ENCODE results near the gene WDR27.
"Not testable (repeated sequence)": the region's sequence is repeated elsewhere in the genome, so short reads cannot be mapped to it uniquely, and the experiment has no call there.

Gene WDR27

GRCh38 chr6:169639653-169640278 lies 62.1 kb downstream of the WDR27 start:
- no peak for DNase-seq (ENCODE audit: low read depth)

GRCh38 chr6:169638915-169639314 lies 62.9 kb downstream of the WDR27 start:
- no peak for DNase-seq (ENCODE audit: low read depth)

DNA sequence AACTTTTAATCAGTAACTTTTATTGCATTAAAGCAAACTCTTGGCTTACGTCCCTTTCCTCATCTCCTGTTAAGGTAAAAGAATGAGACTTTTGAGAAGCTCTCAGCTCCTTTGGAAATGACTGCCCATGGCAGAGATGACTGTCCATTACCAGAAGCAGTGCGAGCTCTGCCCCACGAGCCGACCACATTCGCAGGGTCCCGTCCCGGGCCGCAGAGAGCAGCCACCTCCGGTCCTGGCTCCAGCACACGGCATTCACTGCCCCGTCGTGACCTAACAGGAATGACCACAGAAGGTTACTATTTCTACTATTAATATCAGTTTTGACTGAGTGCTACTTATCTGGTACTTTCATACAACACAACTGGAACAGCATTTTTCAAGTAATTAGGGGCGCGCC lies 63.4 kb downstream of the WDR27 start:
- no peak for DNase-seq (ENCODE audit: low read depth)

- DNase-seq (ENCODE audit: low read depth), result no peak
These were observed 66.5 kb downstream of the WDR27 start for GRCh38 chr6:169635345-169635744.

DNA sequence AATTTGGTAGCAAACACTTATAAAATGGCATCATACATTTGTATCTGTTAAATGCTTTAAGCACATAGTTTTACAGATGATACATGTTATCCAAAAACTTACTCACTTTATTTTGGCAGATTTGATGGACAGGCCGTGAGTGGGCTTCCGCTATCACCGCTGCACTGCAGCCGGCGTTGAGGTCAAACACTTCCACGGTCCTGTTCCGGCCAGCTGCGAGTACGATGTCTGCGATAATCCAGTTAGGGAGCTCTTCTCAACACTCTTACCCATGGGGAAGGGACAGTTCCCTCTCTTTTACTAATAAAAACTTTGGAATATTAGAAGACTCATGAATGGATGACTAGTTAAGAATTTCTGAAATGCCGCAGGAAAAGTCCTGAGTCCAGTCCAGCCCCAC lies 69.0 kb downstream of the WDR27 start:
- no peak for DNase-seq (ENCODE audit: low read depth)

DNA sequence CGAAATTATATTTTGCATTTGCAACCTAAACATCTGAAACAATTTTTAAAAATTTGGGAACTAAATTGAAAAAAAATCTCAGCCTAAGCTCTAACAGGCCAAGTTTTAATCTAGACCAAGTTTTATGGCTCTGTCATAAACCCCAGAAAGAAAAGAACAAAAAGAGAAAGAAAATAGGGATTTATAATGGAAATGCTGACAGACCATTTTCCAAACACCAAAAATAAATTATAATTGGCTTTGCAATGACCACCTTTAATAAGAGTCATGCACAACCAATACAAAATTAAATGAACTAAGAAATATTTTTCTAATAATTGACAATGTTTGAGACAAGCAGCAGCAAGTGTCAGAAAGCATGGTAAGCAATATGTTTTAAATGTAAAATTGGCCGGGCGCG lies 72.6 kb downstream of the WDR27 start:
- no peak for DNase-seq (ENCODE audit: low read depth)

DNA sequence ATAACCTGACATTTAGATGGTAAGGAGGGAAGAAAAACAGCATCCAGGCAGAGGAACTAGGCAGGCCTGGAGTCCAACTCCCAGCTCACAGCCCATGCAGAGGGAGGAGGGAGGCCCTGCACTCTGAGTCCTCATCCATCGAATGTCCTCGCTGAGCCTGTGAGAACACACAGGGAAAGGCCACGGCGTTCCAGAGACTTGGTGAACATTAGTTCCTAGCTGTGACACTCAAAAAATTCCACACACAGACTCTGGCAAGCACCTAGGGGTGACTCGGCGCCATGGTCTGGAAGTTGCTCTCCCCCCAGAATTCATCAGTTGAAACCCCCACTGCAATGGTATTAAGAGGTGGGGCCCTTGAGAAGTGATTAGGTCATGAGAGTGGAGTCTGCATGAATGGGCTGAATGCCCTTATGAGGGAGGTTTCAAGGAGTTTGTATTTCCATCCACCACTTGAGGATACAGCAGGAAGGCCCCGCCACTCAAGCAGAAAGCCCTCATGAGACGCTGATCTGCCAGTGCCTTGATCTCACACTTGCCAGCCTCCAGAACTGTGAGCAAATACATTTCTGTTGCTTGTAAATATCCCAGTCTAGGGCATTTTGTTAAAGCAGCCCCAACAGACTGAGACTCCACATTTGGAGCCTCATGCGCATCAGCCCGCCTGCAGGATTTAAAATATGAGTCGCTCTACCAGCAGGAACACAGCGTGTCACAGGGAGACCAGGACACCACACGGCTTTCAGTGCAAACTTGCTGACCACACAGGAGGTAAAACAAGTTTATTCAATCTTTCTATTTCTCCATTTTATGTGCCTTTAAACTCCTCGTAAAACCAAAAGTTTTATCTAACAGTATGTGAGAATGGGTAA lies 73.9 kb downstream of the WDR27 start:
- no peak for DNase-seq (ENCODE audit: low read depth)

GRCh38 chr6:169626649-169627048 lies 75.2 kb downstream of the WDR27 start:
- DNase-seq (ENCODE audit: low read depth), result no peak

DNA sequence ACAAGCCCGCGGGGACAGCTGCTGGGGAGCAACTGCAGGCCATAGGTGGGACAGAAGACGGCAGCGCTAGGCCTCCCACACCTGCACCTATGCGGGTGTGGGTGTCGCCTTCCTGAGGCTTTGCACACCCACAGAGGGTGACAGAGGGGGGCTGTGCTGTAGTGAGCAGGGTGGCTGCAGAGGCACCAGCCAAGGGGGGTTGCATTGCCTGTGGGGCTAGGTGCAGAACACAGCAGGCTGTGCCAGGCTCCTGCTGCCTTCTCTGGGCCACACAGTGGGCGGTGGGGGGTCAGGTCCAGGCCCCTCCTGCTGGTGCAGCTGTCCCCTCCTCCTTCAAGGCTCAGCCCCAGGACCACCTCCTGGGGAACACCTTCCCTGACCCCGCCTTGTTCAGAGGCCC lies 75.7 kb downstream of the WDR27 start:
- DNase-seq (ENCODE audit: low read depth), result no peak

DNA sequence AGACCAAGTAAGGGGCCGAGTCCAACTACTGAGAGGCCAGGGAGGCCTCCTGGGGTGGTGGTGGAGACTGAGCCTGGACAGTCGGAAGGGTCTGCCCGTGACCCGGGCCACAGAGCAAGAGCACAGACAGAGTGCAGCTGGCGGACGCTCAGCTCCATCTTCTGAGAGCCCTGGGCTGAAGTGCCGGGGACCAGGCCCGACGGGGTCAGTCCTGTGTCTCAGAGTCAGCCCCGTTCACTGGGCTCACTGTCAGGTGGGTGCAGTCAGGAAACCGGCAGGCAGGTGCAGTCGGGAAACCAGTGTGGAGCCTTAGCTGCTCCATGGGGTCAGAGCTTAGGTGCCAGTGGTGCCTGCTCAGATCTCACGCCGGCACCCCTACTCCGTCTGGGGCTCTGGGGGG lies 76.5 kb downstream of the WDR27 start:
- DNase-seq (ENCODE audit: low read depth), result no peak

- DNase-seq (ENCODE audit: low read depth), result no peak
These were observed 77.0 kb downstream of the WDR27 start for GRCh38 chr6:169624785-169625184.

DNA sequence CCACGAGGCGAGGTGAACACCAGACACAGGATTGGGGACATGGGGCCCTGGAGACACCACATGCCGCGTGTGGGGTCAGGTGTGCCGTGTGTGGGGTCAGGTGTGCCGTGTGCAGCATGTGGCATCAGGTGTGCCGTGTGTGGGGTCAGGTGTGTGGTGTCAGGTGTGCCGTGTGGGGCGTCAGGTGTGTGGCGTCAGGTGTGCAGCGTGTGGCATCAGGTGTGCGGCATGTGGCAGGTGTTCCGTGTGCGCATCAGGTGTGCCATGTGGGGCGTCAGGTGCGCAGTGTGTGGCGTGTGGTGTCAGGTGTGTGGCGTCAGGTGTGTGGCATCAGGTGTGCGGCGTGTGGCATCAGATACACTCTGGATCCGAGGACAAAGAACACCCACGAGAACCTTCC lies 77.9 kb downstream of the WDR27 start:
- DNase-seq (ENCODE audit: low read depth), result no peak

DNA sequence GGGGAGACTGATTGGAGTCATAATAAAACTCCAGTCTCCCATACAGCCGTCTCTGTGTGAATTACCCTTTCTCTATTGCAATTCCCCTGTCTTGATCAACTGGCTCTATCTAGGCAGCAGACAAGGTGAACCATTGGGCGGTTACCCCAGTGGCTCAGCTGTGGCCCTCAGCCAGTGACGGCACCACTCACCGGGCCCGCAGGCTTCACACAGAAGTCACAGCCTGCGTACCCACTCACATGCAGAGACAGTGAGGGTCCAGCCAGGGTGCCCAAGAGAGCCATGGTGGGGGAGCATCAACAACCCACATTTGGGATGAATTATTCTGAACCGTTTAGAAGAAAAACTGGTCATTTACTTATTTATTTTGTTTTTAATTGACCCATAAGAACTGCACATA lies 78.5 kb downstream of the WDR27 start:
- DNase-seq (ENCODE audit: low read depth), result no peak

DNA sequence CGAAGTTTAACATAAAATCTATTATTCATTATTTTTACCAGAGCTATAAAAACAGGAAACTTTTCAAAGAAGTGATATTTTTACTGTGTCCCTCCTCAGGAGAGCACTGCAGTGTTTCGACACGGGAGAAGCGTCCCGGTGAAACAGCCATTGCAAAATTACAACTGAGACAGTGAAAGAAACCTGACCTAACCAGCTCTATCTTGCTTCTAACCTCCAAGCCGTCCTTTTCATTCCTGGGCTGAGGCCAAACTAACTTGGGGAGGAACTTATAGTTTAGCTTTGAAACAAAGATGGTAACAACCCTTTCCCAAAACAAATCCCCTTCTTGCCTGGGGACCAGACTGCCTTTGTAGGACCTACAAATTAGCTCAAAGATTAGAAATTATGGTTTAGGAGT lies 79.2 kb downstream of the WDR27 start:
- no peak for DNase-seq (ENCODE audit: low read depth)

GRCh38 chr6:169621311-169621710 lies 80.5 kb downstream of the WDR27 start:
- no peak for DNase-seq (ENCODE audit: low read depth)

DNA sequence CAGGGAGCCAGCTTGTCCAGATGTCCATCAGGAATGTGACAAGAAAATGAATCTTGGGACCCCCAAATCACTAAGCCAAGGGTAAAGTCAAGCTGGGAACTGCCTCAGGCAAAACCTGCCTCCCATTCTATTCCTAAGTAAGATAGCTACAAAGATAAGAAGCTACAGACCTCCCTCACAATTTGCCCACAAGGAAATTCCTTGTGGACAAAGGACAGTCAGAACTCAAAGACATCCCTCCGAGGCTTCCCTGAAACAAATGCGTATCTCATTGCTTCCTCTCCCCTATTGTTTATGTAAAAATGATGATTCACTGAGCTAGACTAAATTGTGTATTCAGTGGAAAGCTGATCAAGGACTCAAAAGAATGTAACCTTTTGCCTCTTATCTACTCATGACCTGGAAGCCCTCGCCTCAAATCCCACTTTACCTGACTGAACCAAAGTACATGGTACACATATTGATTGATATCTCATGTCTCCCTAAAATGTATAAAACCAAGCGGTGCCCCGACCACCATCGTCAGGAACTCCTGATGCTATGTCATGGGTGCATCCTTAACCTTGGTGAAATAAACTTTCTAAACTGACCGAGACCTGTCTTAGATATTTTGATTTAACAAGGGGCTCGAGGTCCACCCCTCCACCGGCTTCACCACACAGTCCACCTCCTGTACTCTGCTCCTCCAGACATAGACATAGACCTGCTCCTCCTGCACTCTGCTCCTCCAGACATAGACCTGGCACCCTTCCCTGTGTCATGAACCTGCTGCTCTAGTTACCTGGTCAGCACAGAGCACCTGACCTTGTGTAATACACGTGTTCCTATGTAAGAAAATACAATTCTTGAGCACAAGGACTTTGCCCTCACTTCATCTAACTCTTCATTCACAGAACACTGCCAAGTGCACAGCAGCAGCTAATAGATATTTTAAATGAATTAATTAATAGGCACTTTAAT lies 81.4 kb downstream of the WDR27 start:
- peak; percentile 5 for DNase-seq (ENCODE audit: low read depth)

DNA sequence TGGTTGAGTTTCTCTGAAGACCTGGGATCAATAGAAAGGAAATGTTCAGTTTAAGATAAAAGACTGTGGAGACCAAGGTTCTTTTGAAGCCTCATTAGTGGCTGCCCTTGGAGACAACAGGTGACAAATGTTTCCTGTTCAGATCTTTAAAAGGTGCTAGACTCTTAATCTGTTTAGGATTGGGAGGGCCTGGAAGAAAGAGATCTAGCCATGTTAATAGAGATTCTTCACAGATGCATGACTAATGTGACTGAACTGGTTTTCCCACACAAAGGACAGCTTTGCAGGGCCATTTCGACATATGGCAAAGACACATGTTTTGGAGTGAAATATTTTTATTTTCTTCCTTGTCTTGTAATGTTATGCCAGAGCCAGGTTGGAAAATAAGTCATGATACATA lies 82.2 kb downstream of the WDR27 start:
- DNase-seq (ENCODE audit: low read depth), result peak; percentile 2

DNA sequence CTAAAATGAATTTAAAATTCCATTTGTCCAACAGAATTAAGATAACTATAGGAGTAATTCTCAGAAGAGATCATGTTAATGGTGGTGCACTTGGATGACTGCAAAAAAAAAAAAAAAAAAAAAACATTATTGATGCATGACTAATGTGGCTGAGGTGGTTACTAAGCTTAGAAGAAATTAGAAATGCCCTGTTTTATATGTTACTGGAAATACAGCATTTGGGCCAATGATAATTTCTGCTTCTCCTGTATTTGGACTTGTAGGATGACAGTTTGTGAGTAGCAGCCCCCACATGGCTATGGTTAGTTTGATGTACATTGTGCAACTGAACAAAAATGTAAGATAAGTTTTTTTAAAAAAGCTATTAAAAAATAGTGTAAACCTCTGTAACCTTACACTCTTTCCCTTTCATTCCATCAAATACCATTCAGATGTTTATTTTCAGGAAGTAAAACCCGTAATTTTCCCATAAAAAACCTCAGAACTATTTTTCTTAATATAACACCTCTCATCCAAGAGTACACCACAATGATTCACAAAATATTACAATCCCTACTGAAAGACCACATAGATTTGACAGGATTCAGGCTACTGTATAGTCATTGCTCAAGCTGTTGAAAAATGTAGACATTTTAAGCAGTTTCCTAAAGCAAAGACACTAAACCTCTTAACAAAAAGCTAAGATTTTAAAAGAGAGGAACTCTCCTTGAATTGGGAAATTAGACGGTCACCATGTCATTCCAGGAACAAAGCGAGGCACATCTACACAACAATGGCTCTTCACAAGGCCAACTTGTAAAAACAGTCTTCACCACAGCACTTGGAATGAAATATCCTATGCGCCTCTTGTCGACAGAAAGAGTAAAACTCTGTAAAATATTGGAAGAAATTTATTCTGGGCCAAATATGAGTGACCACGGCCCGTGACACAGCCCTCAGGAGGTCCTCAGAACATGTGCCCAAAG lies 83.0 kb downstream of the WDR27 start:
- DNase-seq (ENCODE audit: low read depth), result peak; percentile 84

- DNase-seq (ENCODE audit: low read depth), result no peak
These were observed 84.3 kb downstream of the WDR27 start for GRCh38 chr6:169617562-169617961.

- not testable (repeated sequence) for DNase-seq (ENCODE audit: low read depth)
These were observed 93.2 kb downstream of the WDR27 start for GRCh38 chr6:169608609-169609008.

DNA sequence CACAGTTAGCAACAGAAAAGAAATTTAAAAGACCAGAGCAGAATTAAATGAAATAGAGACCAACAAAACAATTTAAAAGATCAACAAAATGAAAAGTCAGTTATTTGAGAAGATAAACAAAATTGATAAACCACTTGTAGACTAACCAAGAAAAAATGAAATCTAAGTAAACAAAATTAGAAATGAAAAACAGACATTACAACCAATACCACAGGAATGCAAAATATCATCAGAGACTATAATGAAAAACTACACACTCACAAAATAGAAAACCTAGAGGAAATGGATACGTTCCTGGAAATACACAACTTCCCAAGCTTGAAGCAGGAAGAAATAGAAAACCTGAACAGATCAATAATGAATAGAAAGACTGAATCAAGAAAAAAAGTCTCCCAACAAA lies 97.8 kb downstream of the WDR27 start:
- no peak for DNase-seq (ENCODE audit: low read depth)
